ENCODE data around the gene CD8A.

CD8A gene

DNA sequence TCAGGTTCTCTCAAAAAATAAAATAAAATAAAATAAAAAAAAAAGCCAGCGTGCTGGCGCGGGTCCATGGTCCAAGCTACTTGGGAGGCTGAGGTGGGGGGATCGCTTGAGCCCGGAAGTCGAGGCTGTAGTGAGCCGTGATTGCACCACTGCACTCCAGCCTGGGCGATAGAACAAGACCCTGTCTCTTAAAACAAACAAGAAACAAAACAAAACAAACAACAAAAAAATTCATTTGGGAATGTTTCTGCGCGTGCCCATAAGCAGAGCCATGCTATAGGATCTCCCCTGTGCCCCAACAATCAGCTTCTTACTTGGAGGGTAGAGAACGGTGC lies 16.4 kb upstream of the CD8A start:
- DNase-seq (ENCODE audit: low read depth): no peak
- TF ChIP-seq, protein P1, sequence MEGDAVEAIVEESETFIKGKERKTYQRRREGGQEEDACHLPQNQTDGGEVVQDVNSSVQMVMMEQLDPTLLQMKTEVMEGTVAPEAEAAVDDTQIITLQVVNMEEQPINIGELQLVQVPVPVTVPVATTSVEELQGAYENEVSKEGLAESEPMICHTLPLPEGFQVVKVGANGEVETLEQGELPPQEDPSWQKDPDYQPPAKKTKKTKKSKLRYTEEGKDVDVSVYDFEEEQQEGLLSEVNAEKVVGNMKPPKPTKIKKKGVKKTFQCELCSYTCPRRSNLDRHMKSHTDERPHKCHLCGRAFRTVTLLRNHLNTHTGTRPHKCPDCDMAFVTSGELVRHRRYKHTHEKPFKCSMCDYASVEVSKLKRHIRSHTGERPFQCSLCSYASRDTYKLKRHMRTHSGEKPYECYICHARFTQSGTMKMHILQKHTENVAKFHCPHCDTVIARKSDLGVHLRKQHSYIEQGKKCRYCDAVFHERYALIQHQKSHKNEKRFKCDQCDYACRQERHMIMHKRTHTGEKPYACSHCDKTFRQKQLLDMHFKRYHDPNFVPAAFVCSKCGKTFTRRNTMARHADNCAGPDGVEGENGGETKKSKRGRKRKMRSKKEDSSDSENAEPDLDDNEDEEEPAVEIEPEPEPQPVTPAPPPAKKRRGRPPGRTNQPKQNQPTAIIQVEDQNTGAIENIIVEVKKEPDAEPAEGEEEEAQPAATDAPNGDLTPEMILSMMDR (IDR thresholded peaks at IDR 0.05; ENCODE audit: control insufficient read depth, extremely low read depth, insufficient read depth): no peak
- peak overlapping the region; percentile 40; the same call in 1 of the 2 replicates for H3K4me3 ChIP-seq (ENCODE audit: low read depth, low read length)

DNA sequence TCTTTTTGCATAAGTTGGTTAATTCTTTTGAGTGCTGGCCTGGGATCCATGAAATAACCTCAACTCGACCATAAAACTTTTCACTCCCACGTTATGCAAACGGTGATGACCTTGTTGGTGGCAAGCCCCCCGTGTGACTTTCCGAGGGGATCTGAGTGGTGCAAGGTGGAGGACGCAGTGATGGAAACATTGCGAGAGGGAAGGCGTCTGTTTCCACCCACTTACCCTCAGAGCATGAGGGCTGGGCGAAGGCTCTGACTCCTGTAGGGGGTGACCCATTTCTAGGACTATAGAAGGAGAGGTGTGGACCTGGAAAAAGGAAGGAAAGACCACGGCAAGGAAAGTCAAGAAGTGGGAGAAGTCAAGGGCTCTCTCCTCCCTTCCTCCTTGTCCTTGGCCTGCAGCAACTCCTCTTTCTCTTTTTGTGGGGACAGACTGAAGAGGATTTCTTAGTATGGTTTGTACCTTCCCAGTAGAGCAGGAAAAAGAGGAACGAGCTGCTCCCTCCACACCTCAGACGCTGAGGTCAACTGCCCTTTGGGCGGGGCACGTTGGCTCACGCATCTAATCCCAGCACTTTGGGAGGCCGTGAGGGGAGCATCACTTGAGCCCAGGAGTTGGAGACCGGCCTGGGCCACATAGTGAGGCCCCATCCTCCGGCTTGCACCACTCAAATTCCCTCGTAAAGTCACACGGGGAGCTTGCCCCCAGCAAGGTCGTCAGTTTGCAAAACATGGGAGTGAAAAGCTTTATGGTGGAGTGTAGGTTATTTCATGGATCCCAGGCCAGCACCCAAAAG lies 15.5 kb upstream of the CD8A start:
- no peak overlapping the region for H3K4me3 ChIP-seq (ENCODE audit: low read depth, low read length)
- no peak for DNase-seq (ENCODE audit: low read depth)
- TF ChIP-seq, protein P1 (IDR thresholded peaks at IDR 0.05; ENCODE audit: control insufficient read depth, extremely low read depth, insufficient read depth): no peak

DNA sequence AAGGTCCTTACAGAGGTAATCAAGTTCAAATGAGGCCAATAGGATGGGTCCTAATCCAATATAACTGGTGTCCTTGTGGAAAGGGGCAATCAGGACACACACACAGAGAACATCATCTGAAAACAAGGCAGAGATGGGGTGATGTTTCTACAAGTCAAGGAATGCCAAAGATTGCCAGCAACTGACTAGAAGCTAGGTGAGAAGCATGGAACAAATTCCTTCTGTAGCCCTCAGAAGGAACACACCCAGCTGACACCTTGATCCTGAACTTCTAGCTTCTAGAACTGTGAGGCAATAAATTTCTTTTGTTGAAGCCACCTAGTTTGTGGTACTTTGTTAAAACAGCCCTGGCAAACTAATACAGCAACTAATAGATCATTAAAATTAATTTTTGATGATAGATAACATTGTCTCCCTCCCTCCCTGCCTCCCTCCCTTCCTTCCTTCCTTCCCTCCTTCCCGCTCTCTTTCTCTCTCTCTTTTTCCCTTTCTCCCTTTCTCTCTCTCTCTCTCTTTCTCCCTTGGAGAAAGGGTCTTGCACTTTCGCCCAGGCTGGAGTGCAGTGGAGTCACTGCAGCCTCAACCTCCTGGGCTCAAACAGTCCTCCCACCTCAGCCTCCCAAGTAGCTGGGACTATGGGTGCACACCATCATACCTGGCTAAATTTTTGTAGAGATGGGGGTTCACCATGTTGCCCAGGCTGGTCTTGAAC lies 10.3 kb upstream of the CD8A start:
- H3K4me3 ChIP-seq (ENCODE audit: low read depth, low read length): no peak overlapping the region
- TF ChIP-seq, protein P1 (IDR thresholded peaks at IDR 0.05; ENCODE audit: control insufficient read depth, extremely low read depth, insufficient read depth): no peak
- DNase-seq (ENCODE audit: low read depth): no peak

DNA sequence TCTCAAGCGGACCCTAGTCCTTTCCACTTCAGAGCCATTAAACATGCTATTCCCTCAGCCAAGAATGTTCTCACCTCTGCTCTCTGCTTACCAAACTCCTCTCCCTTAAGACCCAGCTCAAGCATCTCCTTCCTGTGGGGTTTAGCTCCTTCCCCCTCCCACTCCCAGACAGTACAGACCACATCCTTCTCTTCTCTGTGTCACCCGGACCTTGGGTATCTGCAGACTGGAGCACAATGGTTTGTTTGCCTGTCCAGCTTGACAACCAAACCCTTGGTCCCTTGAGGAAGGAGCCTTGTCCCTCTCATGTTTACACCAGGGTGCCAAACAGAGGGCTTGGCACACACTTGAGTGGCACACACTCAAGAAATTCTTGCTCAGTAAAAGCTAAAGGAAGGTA lies 4.1 kb upstream of the CD8A start:
- TF ChIP-seq, protein P1 (IDR thresholded peaks at IDR 0.05; ENCODE audit: control insufficient read depth, extremely low read depth, insufficient read depth): no peak
- H3K4me3 ChIP-seq (ENCODE audit: low read depth, low read length): no peak overlapping the region
- DNase-seq (ENCODE audit: low read depth): no peak

DNA sequence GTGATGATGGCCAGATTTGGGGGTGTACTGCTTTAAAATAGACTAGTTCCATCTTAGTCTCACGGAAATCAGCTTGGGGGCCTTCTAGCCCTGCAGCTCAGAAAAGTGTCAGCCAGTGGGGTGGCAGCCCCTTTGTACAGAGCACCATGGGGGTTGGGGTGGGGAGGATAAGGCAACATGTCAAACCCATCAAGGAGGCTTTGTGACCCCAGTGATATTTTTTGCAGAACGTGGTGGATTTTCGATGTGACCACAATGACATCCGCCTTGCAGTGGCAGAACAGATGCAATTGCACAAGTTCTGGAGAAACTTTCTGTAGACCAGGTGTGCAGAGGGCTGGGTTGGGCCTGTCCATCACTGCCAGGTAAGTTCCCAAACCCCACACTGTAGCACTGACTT lies 3.0 kb upstream of the CD8A start:
- no peak overlapping the region for H3K4me3 ChIP-seq (ENCODE audit: low read depth, low read length)
- TF ChIP-seq, protein P1 (IDR thresholded peaks at IDR 0.05; ENCODE audit: control insufficient read depth, extremely low read depth, insufficient read depth): no peak
- no peak for DNase-seq (ENCODE audit: low read depth)

DNA sequence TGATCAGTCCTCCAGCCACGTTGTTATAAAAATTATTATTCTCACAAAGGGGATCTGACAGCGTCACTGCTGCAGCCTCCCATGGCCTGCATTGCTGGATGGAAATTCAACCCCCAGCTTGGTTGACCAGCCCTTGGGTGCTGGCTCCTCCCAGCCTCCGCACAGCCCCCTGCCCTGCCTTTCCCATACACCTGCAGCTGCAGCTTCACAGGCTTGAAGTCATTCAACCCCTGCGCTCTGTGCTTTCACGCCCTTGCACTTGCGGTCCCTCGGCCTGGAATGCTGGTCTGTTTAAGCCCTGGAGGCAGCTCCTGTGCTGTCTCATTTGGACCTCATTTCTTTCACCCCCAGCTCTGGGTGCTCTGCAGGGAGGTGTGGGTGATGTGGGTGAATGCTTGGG lies 860 bp upstream of the CD8A start:
- TF ChIP-seq, protein P1 (IDR thresholded peaks at IDR 0.05; ENCODE audit: control insufficient read depth, extremely low read depth, insufficient read depth): no peak
- no peak overlapping the region for H3K4me3 ChIP-seq (ENCODE audit: low read depth, low read length)
- no peak for DNase-seq (ENCODE audit: low read depth)
